NB4 (cell line): ENCODE measurements around the gene C4orf33.

Source experiments
- CTCF ChIP-seq: IDR thresholded peaks from one replicate; pipeline ENCODE4 v1.5.1; 2012; ENCODE audit warnings: low read depth, low read length
- MAX ChIP-seq: IDR thresholded peaks from 2 replicates; pipeline ENCODE4 v1.6.1; 2011; ENCODE audit warnings: low read depth, low read length
- POLR2A ChIP-seq: IDR thresholded peaks from 2 replicates; pipeline ENCODE4 v1.6.1; 2011; ENCODE audit warnings: mild to moderate bottlenecking; ENCODE audit not compliant: insufficient read length; ENCODE audit errors: extremely low read depth

GRCh38 chr4:129087516-129087915 lies 8.4 kb upstream of the C4orf33 start:
- no peak for TF ChIP-seq POLR2A
- no peak for TF ChIP-seq CTCF
- no peak for TF ChIP-seq MAX
